ENCODE measurements around the gene MAN1A1. TPM values are rescaled to one million over a fixed set of nuclear protein-coding genes. Genes with fewer than 3 reads are reported as not detected.

MAN1A1 gene
- total and polyA plus RNA-seq, 4 donors = 68.2 to 209 (median 148) TPM

- peaks cover 0 to 13% (median 5%) of the 10 kb centered on the region in 4 donors for H3K36me3 ChIP-seq (ENCODE audit: control insufficient read depth in 4 of 4, insufficient read depth in 3 of 4, low read depth in 1 of 4, low read length in 3 of 4)
- no peak overlapping the region for H3K4me3 ChIP-seq (ENCODE audit: low read depth in 1 of 3, low read length in 3 of 3)
- no peaks in the 10 kb centered on the region for H3K27me3 ChIP-seq (ENCODE audit: control insufficient read depth in 4 of 4, insufficient read depth in 4 of 4, low read length in 3 of 4)
- no peak for DNase-seq (ENCODE audit: low spot score)
- H3K9me3 ChIP-seq (ENCODE audit: control insufficient read depth in 4 of 4, low read length in 3 of 4) = no peaks in the 10 kb centered on the region
- no peak overlapping the region for H3K27ac ChIP-seq (ENCODE audit: low read depth in 1 of 2, low read length in 2 of 2)
- TF ChIP-seq ATF3 (IDR thresholded peaks at IDR 0.05) (no peak), CTCF (IDR thresholded peaks at IDR 0.05; ENCODE audit: low read depth, low read length, missing input control) (no peak), HNF4G (IDR thresholded peaks at IDR 0.05) (no peak), FOXA1 (IDR thresholded peaks at IDR 0.05) (no peak), REST (IDR thresholded peaks at IDR 0.05) (no peak), ZBTB33 (IDR thresholded peaks at IDR 0.05) (no peak), FOXA2 (IDR thresholded peaks at IDR 0.05) (no peak), MAX (IDR thresholded peaks at IDR 0.05) (no peak), RAD21 (IDR thresholded peaks at IDR 0.05) (no peak), TAF1 (conservative IDR thresholded peaks at IDR 0.05) (no peak), JUND (IDR thresholded peaks at IDR 0.05) (no peak), EGR1 (IDR thresholded peaks at IDR 0.05; ENCODE audit: low read depth in 2 of 2) (no peak), HNF4A (conservative IDR thresholded peaks at IDR 0.05) (no peak), YY1 (IDR thresholded peaks at IDR 0.05) (no peak), RXRA (IDR thresholded peaks at IDR 0.05) (no peak), GABPA (IDR thresholded peaks at IDR 0.05 in 1 of 2, conservative IDR thresholded peaks at IDR 0.05 in 1 of 2) (no peak)
- H3K9ac ChIP-seq (ENCODE audit: low read depth in 1 of 2, low read length in 2 of 2) = no peak overlapping the region
- H3K4me1 ChIP-seq (ENCODE audit: control insufficient read depth in 4 of 4, insufficient read depth in 4 of 4, low read length in 3 of 4) = peaks cover 2 to 20% (median 8%) of the 10 kb centered on the region in 4 donors
- WGBS = 96% methylated on average over 2 of the region's 2 CpGs
These were observed 26.1 kb downstream of the MAN1A1 start for GRCh38 chr6:119323478-119323877.

Measured in liver (tissue), 9 donors.